Duodenal mucosa (tissue), 2 donors: ENCODE results near the gene VRK3.
"Not testable (repeated sequence)": the region's sequence is repeated elsewhere in the genome, so short reads cannot be mapped to it uniquely, and the experiment has no call there.

ENCODE experiments used
- H3K27ac ChIP-seq: one replicate; pipeline ENCODE4 v1.7.0; 2013; ENCODE audit warnings: low read depth, low read length
- H3K27me3 ChIP-seq, 2 donors: one replicate each; pipeline ENCODE4 v1.7.0; 2013; ENCODE audit warnings: low read length in 2 of 2, control low read depth in 1 of 2; ENCODE audit not compliant: insufficient read depth in 2 of 2, control insufficient read depth in 1 of 2
- H3K36me3 ChIP-seq, 2 donors: one replicate each; pipeline ENCODE4 v1.7.0; 2013; ENCODE audit warnings: low read length in 2 of 2, control low read depth in 1 of 2; ENCODE audit not compliant: insufficient read depth in 2 of 2, control insufficient read depth in 1 of 2
- H3K4me1 ChIP-seq, 2 donors: one replicate each; pipeline ENCODE4 v1.7.0; 2013; ENCODE audit warnings: low read length in 2 of 2, control low read depth in 1 of 2; ENCODE audit not compliant: insufficient read depth in 2 of 2, control insufficient read depth in 1 of 2
- H3K4me3 ChIP-seq, 2 donors: one replicate each; pipeline ENCODE4 v1.7.0; 2013; ENCODE audit warnings: low read length in 2 of 2, low read depth in 1 of 2
- H3K9ac ChIP-seq, 2 donors: one replicate each; pipeline ENCODE4 v1.7.0; 2013; ENCODE audit warnings: low read length in 2 of 2, low read depth in 1 of 2
- H3K9me3 ChIP-seq, 2 donors: one replicate each; pipeline ENCODE4 v1.7.0; 2013; ENCODE audit warnings: low read length in 2 of 2, control low read depth in 1 of 2; ENCODE audit not compliant: control insufficient read depth in 1 of 2

VRK3 gene

DNA sequence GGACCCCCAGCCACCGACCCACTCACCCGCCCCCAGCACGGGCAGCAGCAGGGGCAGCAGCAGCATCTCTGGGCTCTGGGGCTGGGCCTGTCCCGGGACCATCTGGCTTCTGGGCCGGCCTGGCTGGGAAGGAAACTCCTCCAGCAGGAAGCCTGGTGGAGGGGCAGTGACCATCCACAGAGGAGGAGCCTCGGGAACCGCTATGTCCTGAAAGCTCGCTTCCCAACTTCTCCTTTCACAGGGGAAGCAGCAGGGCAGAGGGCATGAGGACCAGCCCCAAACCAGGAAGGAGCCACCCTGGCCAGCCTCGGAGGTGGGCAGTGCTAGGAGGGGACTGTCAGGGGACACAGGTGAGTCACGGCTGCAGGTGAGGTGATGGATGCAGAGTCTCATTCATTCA, 64.2 kb downstream of the VRK3 start, which contains the start of gene SIGLEC11:
TSS of gene SIGLEC11 (minus strand) at position 193 of the 400 bp plus-strand sequence. CDS start at position 102, 91 bp downstream.
- not testable (repeated sequence) for H3K4me1 ChIP-seq, H3K27me3 ChIP-seq, H3K9me3 ChIP-seq, H3K9ac ChIP-seq, H3K27ac ChIP-seq, H3K4me3 ChIP-seq, H3K36me3 ChIP-seq

DNA sequence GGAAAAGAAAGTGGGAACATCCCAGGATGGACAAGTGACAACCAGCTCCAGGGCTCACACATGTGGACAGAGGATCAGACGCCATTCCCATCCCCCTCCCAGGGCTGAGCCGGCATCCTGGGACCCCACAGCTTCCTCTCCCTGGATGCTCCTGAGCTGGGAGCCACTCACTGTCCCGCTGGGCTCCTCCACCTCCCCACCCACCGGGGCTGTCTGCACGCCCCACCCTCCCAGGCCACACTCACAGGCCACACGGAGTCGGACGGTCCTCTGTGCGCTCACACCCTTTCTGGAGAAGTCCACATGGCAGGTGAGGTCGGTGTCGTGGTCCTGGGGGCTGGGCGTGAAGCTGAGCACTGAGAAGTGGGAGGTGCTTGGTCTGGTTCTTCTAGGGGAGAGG, 65.3 kb downstream of the VRK3 start:
- not testable (repeated sequence) for H3K27me3 ChIP-seq, H3K9ac ChIP-seq, H3K4me1 ChIP-seq, H3K36me3 ChIP-seq, H3K4me3 ChIP-seq, H3K9me3 ChIP-seq, H3K27ac ChIP-seq

DNA sequence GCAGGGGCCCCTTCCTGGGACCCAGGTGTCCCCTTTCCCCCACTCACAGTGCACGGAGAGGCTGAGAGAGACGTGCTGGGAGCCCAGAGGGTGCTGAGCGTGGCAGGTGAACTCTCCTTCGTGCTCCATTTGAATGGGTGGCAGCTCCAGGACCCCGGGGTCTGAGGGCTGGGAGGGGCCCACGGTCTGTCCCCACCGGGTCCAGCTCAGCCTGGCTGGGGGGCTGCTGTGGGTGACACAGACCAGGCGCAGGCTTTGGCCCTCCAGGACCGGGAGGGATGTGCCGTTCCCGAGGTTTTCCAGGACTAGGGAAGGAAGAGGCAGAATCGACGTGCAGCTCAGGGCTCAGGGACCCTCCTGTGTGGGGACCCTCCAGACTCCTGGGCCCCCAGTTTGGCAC, 66.6 kb downstream of the VRK3 start:
- not testable (repeated sequence) for H3K36me3 ChIP-seq, H3K4me3 ChIP-seq, H3K9ac ChIP-seq, H3K27ac ChIP-seq, H3K27me3 ChIP-seq, H3K9me3 ChIP-seq
- H3K4me1 ChIP-seq, result peaks cover 5 to 10% of the 10 kb centered on the region in 2 donors

DNA sequence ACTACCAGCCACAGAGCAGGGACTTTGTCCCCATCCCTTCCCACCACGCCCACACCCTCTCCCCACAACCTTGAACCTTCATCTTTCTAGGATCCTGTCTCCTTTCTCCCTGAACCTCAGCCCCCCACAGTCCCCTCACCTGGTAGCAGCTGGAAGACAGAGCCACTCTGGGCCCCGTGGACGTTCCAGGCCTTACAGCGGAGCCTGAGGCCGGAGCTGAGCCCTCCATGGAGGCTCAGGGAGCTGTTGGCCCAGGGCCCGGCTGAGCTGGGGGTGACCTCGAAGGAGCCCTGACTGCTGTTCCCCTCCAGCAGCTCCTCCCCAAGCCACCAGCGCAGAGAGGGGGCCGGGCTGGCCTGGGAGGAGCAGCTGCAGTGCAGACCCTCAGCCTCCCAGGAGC, 67.0 kb downstream of the VRK3 start:
- H3K4me1 ChIP-seq, result peaks cover 5 to 10% of the 10 kb centered on the region in 2 donors
- not testable (repeated sequence) for H3K9ac ChIP-seq, H3K27ac ChIP-seq

DNA sequence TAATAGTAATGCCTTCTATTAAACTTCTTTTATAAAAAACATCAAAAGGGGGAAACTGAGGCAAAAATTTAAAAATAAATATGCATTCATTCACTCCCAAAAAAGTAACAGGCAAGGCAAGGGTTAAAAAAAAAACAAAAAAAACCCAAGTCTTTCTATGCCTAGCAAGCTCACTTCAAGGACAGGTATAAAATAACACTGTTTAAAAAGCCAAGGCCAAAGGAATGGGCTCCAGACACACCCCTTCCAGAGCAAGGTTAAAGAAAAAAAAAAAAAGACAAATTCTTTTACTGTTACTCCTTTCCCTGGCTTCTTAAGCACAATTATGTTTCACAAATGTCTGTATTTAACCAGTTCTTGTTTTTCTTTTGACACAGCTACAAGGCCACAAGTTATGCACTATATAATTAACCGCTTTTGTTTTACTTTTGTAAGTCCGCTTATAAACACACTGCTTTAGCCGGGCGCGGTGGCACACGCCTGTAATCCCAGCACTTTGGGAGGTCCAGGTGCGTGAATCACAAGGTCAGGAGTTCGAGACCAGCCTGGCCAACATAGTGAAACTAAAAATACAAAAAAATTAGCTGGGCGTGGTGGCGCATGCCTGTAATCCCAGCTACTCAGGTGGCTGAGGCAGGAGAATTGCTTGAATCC, 67.8 kb downstream of the VRK3 start:
- peaks cover 5 to 10% of the 10 kb centered on the region in 2 donors for H3K4me1 ChIP-seq
- no peak overlapping the region for H3K9ac ChIP-seq
- H3K9me3 ChIP-seq, result no peaks in the 10 kb centered on the region
- peaks cover 0 to 3% of the 10 kb centered on the region in 2 donors for H3K27me3 ChIP-seq
- no peak overlapping the region for H3K27ac ChIP-seq
- no peak overlapping the region for H3K4me3 ChIP-seq
- H3K36me3 ChIP-seq, result no peaks in the 10 kb centered on the region

More for the DNA sequence above, 67.0 kb downstream of the VRK3 start:
- not testable (repeated sequence) for H3K4me3 ChIP-seq, H3K27me3 ChIP-seq, H3K9me3 ChIP-seq, H3K36me3 ChIP-seq

DNA sequence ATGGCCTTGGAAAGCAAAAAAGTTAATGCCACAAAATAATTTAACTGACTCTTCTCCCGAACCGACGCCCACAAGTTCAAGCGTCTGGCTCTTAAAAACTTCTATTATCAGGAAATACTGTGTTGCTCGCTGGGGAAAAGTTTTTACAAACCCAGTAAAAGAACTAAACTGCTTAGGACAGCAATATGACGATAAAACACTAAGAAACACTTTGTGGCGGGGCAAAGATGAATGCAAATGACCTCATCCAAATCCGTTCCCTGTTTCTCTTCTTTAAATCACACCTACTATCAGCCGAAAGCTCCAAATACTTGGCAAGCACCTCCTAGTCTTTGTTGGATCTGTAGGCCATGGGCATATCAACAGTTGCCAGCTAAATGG, 69.1 kb downstream of the VRK3 start:
- peaks cover 5 to 10% of the 10 kb centered on the region in 2 donors for H3K4me1 ChIP-seq
- H3K4me3 ChIP-seq, result no peak overlapping the region
- no peak overlapping the region for H3K27ac ChIP-seq
- H3K36me3 ChIP-seq, result no peaks in the 10 kb centered on the region
- H3K27me3 ChIP-seq, result peaks cover 0 to 3% of the 10 kb centered on the region in 2 donors
- no peaks in the 10 kb centered on the region for H3K9me3 ChIP-seq
- no peak overlapping the region for H3K9ac ChIP-seq

GRCh38 chr19:49954933-49955332, 70.2 kb downstream of the VRK3 start:
- Histone ChIP-seq H3K4me3 (no peak overlapping the region), H3K36me3 (no peaks in the 10 kb centered on the region), H3K9me3 (no peaks in the 10 kb centered on the region), H3K27ac (no peak overlapping the region), H3K4me1 (peaks cover 5 to 10% of the 10 kb centered on the region in 2 donors), H3K27me3 (peaks cover 0 to 3% of the 10 kb centered on the region in 2 donors), H3K9ac (no peak overlapping the region)

- H3K27ac ChIP-seq, result no peak overlapping the region
- peaks cover 5 to 10% of the 10 kb centered on the region in 2 donors for H3K4me1 ChIP-seq
Measured at GRCh38 chr19:49954092-49954829, 70.9 kb downstream of the VRK3 start.

DNA sequence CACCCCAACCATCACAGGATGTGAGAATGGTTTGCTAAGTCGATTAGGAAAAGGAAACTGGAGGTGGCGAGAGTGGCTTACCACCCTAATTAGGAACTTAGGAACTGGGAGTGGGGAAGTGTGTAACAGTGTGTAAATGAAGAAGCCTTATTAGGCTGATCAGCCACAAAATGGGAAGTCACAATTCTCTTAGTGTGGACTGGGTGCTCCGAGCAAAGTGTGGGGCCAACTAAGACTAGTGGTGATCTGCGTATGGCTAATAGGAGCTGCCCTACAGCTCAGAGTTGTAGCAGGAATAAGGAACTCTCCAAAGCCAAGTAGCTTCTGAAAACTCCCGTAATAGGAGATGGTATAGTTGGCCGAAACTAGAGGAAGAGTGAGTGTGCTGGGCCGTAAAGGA, 71.8 kb downstream of the VRK3 start:
- Histone ChIP-seq H3K4me1 (peaks cover 5 to 10% of the 10 kb centered on the region in 2 donors), H3K9me3 (no peaks in the 10 kb centered on the region), H3K36me3 (no peaks in the 10 kb centered on the region), H3K9ac (no peak overlapping the region), H3K27ac (no peak overlapping the region), H3K4me3 (no peak overlapping the region), H3K27me3 (peaks cover 0 to 3% of the 10 kb centered on the region in 2 donors)

More at GRCh38 chr19:49954092-49954829, 70.9 kb downstream of the VRK3 start:
- Histone ChIP-seq H3K36me3 (no peaks in the 10 kb centered on the region), H3K9me3 (no peaks in the 10 kb centered on the region), H3K9ac (no peak overlapping the region), H3K27me3 (peaks cover 0 to 3% of the 10 kb centered on the region in 2 donors), H3K4me3 (no peak overlapping the region)

GRCh38 chr19:49952906-49953305, 72.3 kb downstream of the VRK3 start:
- Histone ChIP-seq H3K27ac (no peak overlapping the region), H3K9ac (no peak overlapping the region), H3K4me3 (no peak overlapping the region), H3K4me1 (peaks cover 5 to 10% of the 10 kb centered on the region in 2 donors), H3K27me3 (peaks cover 0 to 3% of the 10 kb centered on the region in 2 donors), H3K36me3 (no peaks in the 10 kb centered on the region), H3K9me3 (no peaks in the 10 kb centered on the region)
